NCI-H510A (cell line): ENCODE results near the gene ACE.

Source experiments
- DNase-seq: peaks from one replicate; lab custom pipeline; 2025; lab: John Stamatoyannopoulos, UW

Gene ACE

GRCh38 chr17:63476854-63477479 lies at the start of gene ACE:
TSS of gene ACE (plus strand) at chr17:63477061. CDS start at chr17:63477095, 34 bp downstream.
- peak; percentile 89 for DNase-seq

GRCh38 chr17:63429766-63430165 lies 47.1 kb upstream of the ACE start:
- no peak for DNase-seq

GRCh38 chr17:63430223-63430622 lies 46.6 kb upstream of the ACE start:
- DNase-seq: no peak

- DNase-seq: no peak
Observed at GRCh38 chr17:63431618-63431938, 45.3 kb upstream of the ACE start.

GRCh38 chr17:63431939-63432804 lies 44.7 kb upstream of the ACE start:
- no peak for DNase-seq

GRCh38 chr17:63433746-63434591 lies 42.9 kb upstream of the ACE start:
- DNase-seq: no peak

- DNase-seq: no peak
Observed at GRCh38 chr17:63434951-63435571, 41.8 kb upstream of the ACE start.

- DNase-seq: peak; percentile 87
Observed at GRCh38 chr17:63435681-63436522, 41.0 kb upstream of the ACE start.

- DNase-seq: peak; percentile 59
Observed at GRCh38 chr17:63436523-63437110, 40.2 kb upstream of the ACE start.

- DNase-seq: no peak
Observed at GRCh38 chr17:63437287-63438091, 39.4 kb upstream of the ACE start.

- no peak for DNase-seq
Observed at GRCh38 chr17:63438092-63439051, 38.5 kb upstream of the ACE start.

GRCh38 chr17:63439687-63440086 lies 37.2 kb upstream of the ACE start:
- DNase-seq: no peak

- DNase-seq: no peak
Observed at GRCh38 chr17:63440127-63440769, 36.6 kb upstream of the ACE start.

- no peak for DNase-seq
Observed at GRCh38 chr17:63440770-63441335, 36.0 kb upstream of the ACE start.

GRCh38 chr17:63441654-63442053 lies 35.2 kb upstream of the ACE start:
- no peak for DNase-seq

GRCh38 chr17:63442074-63442473 lies 34.8 kb upstream of the ACE start:
- no peak for DNase-seq

- DNase-seq: no peak
Observed at GRCh38 chr17:63442549-63443035, 34.3 kb upstream of the ACE start.

GRCh38 chr17:63443053-63443452 lies 33.8 kb upstream of the ACE start:
- DNase-seq: no peak
